Endothelial cell of umbilical vein (primary cell): Measurements from ENCODE around the gene ACTR2. TPM values are rescaled to one million over a fixed set of nuclear protein-coding genes. Genes with fewer than 3 reads are reported as not detected.

ENCODE experiments used
- BruUV-seq: library from RNA; stranded (reverse); fragments of 400-500 nt; replicated peaks from 2 replicates; lab custom pipeline; 2021; lab: Mats Ljungman, UMichigan
- CTCF ChIA-PET: fragments of 300-600, 350-600 bp; sonication (Branson Sonifier 250); formaldehyde crosslinking; loops from one replicate; lab custom pipeline; 2021; ENCODE audit warnings: antibody characterized with exemption, inconsistent platforms; lab: Charles Lee
- POLR2A ChIA-PET: fragments of 300-600, 350-600 bp; sonication (Branson Sonifier 250); formaldehyde crosslinking; loops from one replicate; lab custom pipeline; 2021; ENCODE audit warnings: antibody characterized with exemption, inconsistent platforms; lab: Charles Lee
- DNase-seq: peaks from one replicate; pipeline ENCODE4 v3.0.0-alpha.2; 2011; ENCODE audit warnings: low read depth, low spot score
- FAIRE-seq: peaks from 2 replicates; lab custom pipeline; 2011; peaks lifted over from hg19 to GRCh38; lab: Jason Lieb, UNC
- H2AFZ ChIP-seq: 2 replicates; pipeline ENCODE4 v1.6.0; 2012; ENCODE audit warnings: low read depth, low read length, control low read depth, inconsistent platforms
- H3K27ac ChIP-seq: 2 replicates; pipeline ENCODE4 v1.5.1; 2011; ENCODE audit warnings: low read depth, mild to moderate bottlenecking, control low read depth, low read length, moderate library complexity; ENCODE audit not compliant: insufficient read depth
- H3K27me3 ChIP-seq, 2 experiments: 2 replicates each; pipeline versions ENCODE4 v1.6.0 to v1.6.1; 2011; ENCODE audit warnings: low read length in 2 of 2, mixed read lengths in 1 of 2; ENCODE audit not compliant: control insufficient read depth in 2 of 2, insufficient read depth in 2 of 2
- H3K36me3 ChIP-seq, 2 experiments: 2 replicates in 1 of 2; 3 replicates in 1 of 2; pipeline ENCODE4 v1.5.1; 2011; ENCODE audit warnings: low read length in 2 of 2, mild to moderate bottlenecking in 1 of 2, moderate library complexity in 1 of 2; ENCODE audit not compliant: control insufficient read depth in 2 of 2, insufficient read depth in 2 of 2; ENCODE audit errors: extremely low read depth in 1 of 2
- H3K4me1 ChIP-seq: 3 replicates; pipeline ENCODE4 v1.5.1; 2011; ENCODE audit warnings: mild to moderate bottlenecking, low read length; ENCODE audit not compliant: control insufficient read depth, insufficient read depth; ENCODE audit errors: extremely low read depth
- H3K4me2 ChIP-seq: 2 replicates; pipeline ENCODE4 v1.6.1; 2011; ENCODE audit warnings: low read length, control low read depth, mixed read lengths; ENCODE audit not compliant: insufficient read depth
- H3K4me3 ChIP-seq, 3 experiments: fragments of 200-600 bp in 1 of 3; sonication (generic), shearing (Covaris generic) in 1 of 3; replicated peaks in 1 of 3; 2 replicates each; pipeline ENCODE4 v1.5.1; 2011 to 2016; ENCODE audit warnings: control low read depth in 3 of 3, low read length in 3 of 3, mild to moderate bottlenecking in 2 of 3, inconsistent platforms in 1 of 3, low read depth in 1 of 3, moderate library complexity in 1 of 3; ENCODE audit not compliant: insufficient read depth in 1 of 3
- H3K79me2 ChIP-seq: 2 replicates; pipeline ENCODE4 v1.6.0; 2012; ENCODE audit warnings: low read length, inconsistent platforms; ENCODE audit not compliant: control insufficient read depth, insufficient read depth
- H3K9ac ChIP-seq: replicated peaks from 2 replicates; pipeline ENCODE3; 2011; ENCODE audit warnings: low read length, control low read depth; ENCODE audit not compliant: insufficient read depth; ENCODE audit errors: extremely low read depth
- H3K9me1 ChIP-seq: replicated peaks from 3 replicates; pipeline ENCODE4 v1.6.0; 2011; ENCODE audit warnings: mild to moderate bottlenecking, low read length; ENCODE audit not compliant: control insufficient read depth, insufficient read depth; ENCODE audit errors: extremely low read depth
- H3K9me3 ChIP-seq: replicated peaks from 2 replicates; pipeline ENCODE4 v1.5.1; 2012; ENCODE audit warnings: low read length, inconsistent platforms; ENCODE audit not compliant: control insufficient read depth, insufficient read depth
- H4K20me1 ChIP-seq: replicated peaks from 2 replicates; pipeline ENCODE3; 2011; ENCODE audit warnings: mild to moderate bottlenecking, low read length; ENCODE audit not compliant: control insufficient read depth, insufficient read depth; ENCODE audit errors: extremely low read depth
- CTCF ChIP-seq, 2 donors: IDR thresholded peaks; 1 replicate in 1 of 2; 2 replicates in 1 of 2; pipeline ENCODE4 v1.5.1; 2011; ENCODE audit warnings: low read length in 2 of 2, mild to moderate bottlenecking in 2 of 2, moderate library complexity in 2 of 2, control low read depth in 1 of 2, inconsistent platforms in 1 of 2, low read depth in 1 of 2; ENCODE audit not compliant: insufficient read depth in 1 of 2; ENCODE audit errors: extremely low read depth in 1 of 2
- EZH2 ChIP-seq: IDR thresholded peaks from 2 replicates; pipeline ENCODE4 v1.6.1; 2012; ENCODE audit warnings: borderline replicate concordance, low read depth, mild to moderate bottlenecking, moderate library complexity, low read length, inconsistent platforms; ENCODE audit not compliant: severe bottlenecking
- FOS ChIP-seq: IDR thresholded peaks from 2 replicates; pipeline ENCODE4 v1.6.1; 2011; ENCODE audit warnings: mild to moderate bottlenecking, low read length, moderate library complexity, borderline replicate concordance; ENCODE audit not compliant: insufficient read depth
- GATA2 ChIP-seq: IDR thresholded peaks from 2 replicates; pipeline ENCODE4 v1.7.0; 2011; ENCODE audit warnings: low read depth, mild to moderate bottlenecking, moderate library complexity, mixed read lengths, low read length; ENCODE audit not compliant: insufficient read length, insufficient read depth
- JUN ChIP-seq: IDR thresholded peaks from 2 replicates; pipeline ENCODE4 v1.6.1; 2011; ENCODE audit warnings: borderline replicate concordance, low read depth; ENCODE audit not compliant: insufficient read length, insufficient read depth
- MYC ChIP-seq: IDR thresholded peaks from one replicate; pipeline ENCODE4 v1.6.1; 2011; ENCODE audit warnings: mild to moderate bottlenecking, low read depth, low read length
- POLR2A ChIP-seq: IDR thresholded peaks from 2 replicates; pipeline ENCODE4 v1.6.1; 2012; ENCODE audit warnings: low read depth, mild to moderate bottlenecking, control low read depth, low read length
- POLR2AphosphoS5 ChIP-seq: IDR thresholded peaks from 2 replicates; pipeline ENCODE4 v1.6.1; 2012; ENCODE audit warnings: low read depth, mild to moderate bottlenecking, control low read depth, low read length, moderate library complexity; ENCODE audit not compliant: insufficient read depth
- dilution Hi-C: fragments of 300-500 bp; cut with MboI; formaldehyde crosslinking; loops from one replicate; pipeline ENCODE4 v1.15.0; 2019; ENCODE audit warnings: low sequenced_read_pairs; ENCODE audit not compliant: extremely low pct_ligation_motif_present
- intact Hi-C: fragments of 100-400 bp; cut with micrococcal nuclease; formaldehyde crosslinking; loops from one replicate; pipeline ENCODE4 v1.10.0; 2022
- polyA plus RNA-seq, 4 experiments: library from polyadenylated mRNA; depleted of rRNA in 3 of 4; stranded (reverse) in 3 of 4; unstranded in 1 of 4; fragments of >200 nt; gene quantifications; 2 replicates each; pipeline versions ENCODE4 v1.2.1 to v1.2.3, GENCODE V29; 2011 to 2012; ENCODE audit warnings: missing spikeins in 1 of 4
- total RNA-seq: library from RNA; stranded (reverse); gene quantifications from 2 replicates; pipeline ENCODE4 v1.2.3, GENCODE V29; 2021
- TF ChIP-seq, protein P1 (sequence below): IDR thresholded peaks from 2 replicates; pipeline ENCODE4 v1.6.1; 2011; ENCODE audit not compliant: insufficient read depth, insufficient read length

Gene ACTR2
- total and polyA plus RNA-seq, 2 donors (not counting 3 experiments of a cell fraction or from before 2014, with no cell fraction given): 48.7 to 287 TPM

DNA sequence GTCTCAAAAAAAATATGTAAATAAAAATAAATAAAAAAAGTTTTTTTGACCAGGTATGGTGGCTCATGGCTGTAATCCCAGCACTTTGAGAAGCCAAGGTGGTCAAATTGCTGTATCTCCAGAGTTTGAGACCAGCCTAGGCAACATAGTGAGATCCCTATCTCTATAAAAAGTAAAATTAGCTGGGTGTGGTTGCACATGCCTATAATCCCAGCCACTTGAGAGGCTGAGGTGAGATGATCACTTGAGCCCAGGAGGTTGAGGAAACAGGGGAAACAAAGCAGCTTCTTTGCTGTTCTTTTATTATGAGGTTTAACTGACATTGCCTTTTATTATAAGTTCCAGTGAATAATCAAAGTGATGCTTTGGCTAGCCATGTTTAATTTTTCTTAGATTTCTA lies 25.0 kb downstream of the ACTR2 start:
- no peak for FAIRE-seq
- H3K4me3 ChIP-seq: no peak overlapping the region
- H3K9me1 ChIP-seq: no peaks in the 10 kb centered on the region

GRCh38 chr2:65255356-65255755 lies 27.7 kb downstream of the ACTR2 start:
- Histone ChIP-seq H3K9me1 (no peaks in the 10 kb centered on the region), H3K36me3 (peaks cover 6 to 15% of the 10 kb centered on the region in 2 experiments), H3K27ac (no peak overlapping the region), H2AFZ (no peak overlapping the region), H4K20me1 (no peaks in the 10 kb centered on the region), H3K9me3 (no peaks in the 10 kb centered on the region), H3K27me3 (no peaks in the 10 kb centered on the region), H3K9ac (no peak overlapping the region), H3K4me3 (no peak overlapping the region), H3K79me2 (peaks cover 35% of the 10 kb centered on the region), H3K4me2 (no peak overlapping the region), H3K4me1 (no peaks in the 10 kb centered on the region)
- dilution Hi-C loops: no loop called here
- TF ChIP-seq POLR2A: no peak
- no peak for TF ChIP-seq CTCF (IDR thresholded peaks at IDR 0.05; ENCODE audit: extremely low read depth in 1 of 2, insufficient read depth in 1 of 2, low read depth in 1 of 2, low read length in 2 of 2)
- TF ChIP-seq POLR2AphosphoS5: no peak
- TF ChIP-seq GATA2: no peak
- no peak for TF ChIP-seq FOS
- no peak for TF ChIP-seq EZH2
- TF ChIP-seq, protein P1, sequence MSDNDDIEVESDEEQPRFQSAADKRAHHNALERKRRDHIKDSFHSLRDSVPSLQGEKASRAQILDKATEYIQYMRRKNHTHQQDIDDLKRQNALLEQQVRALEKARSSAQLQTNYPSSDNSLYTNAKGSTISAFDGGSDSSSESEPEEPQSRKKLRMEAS: no peak
- no peak for TF ChIP-seq MYC
- TF ChIP-seq JUN: no peak
- POLR2A ChIA-PET: no interaction called here
- intact Hi-C loops: no loop called here
- FAIRE-seq (no peak), DNase-seq (no peak)
- CTCF ChIA-PET: no interaction called here
- BruUV-seq: no TSS peak

More for the DNA sequence above, 25.0 kb downstream of the ACTR2 start:
- ChIA-PET POLR2A (interaction anchor here (1.2 kb wide), 1 partner anchor 26 kb away, joined by 3 read pairs; no protein-coding TSS in a partner anchor), CTCF (interaction anchor here (0.8 kb wide), 1 partner anchor 16 kb away, joined by 3 read pairs; no protein-coding TSS in a partner anchor)
- TF ChIP-seq MYC: no peak
- Histone ChIP-seq H4K20me1 (no peaks in the 10 kb centered on the region), H3K9me3 (no peaks in the 10 kb centered on the region), H3K27me3 (no peaks in the 10 kb centered on the region), H3K9ac (no peak overlapping the region), H3K4me2 (no peak overlapping the region), H3K79me2 (peaks cover 27% of the 10 kb centered on the region), H3K36me3 (peaks cover 2 to 15% of the 10 kb centered on the region in 2 experiments), H3K27ac (no peak overlapping the region), H2AFZ (no peak overlapping the region), H3K4me1 (no peaks in the 10 kb centered on the region)
- dilution Hi-C loops (no loop called here), intact Hi-C loops (no loop called here)
- no TSS peak for BruUV-seq
- no peak for DNase-seq
